Loucy (cell line): ENCODE results near the gene CDADC1.

ENCODE experiments used
- CTCF ChIP-seq: fragments of 200-600 bp; sonication (generic); conservative IDR thresholded peaks from 2 replicates; pipeline ENCODE4 v1.5.1; 2014; ENCODE audit warnings: mild to moderate bottlenecking, antibody characterized with exemption, low read length
- EZH2phosphoT487 ChIP-seq: fragments of 200-600 bp; IDR thresholded peaks from 2 replicates; pipeline ENCODE4 v1.6.1; 2018; ENCODE audit warnings: antibody characterized with exemption, mild to moderate bottlenecking, moderate library complexity, borderline replicate concordance

- TF ChIP-seq CTCF = no peak
- no peak for TF ChIP-seq EZH2phosphoT487
These were observed 68.2 kb downstream of the CDADC1 start for GRCh38 chr13:49315756-49316482.
